Femur (tissue), 1 donor: ENCODE data around the gene CARS2.
"Not testable (repeated sequence)": the region's sequence is repeated elsewhere in the genome, so short reads cannot be mapped to it uniquely, and the experiment has no call there.

Experiments used
- DNase-seq: peaks from one replicate; pipeline ENCODE4 v3.0.0-alpha.2; 2017

The CARS2 gene

GRCh38 chr13:110705826-110706569, at the start of gene CARS2:
CARS2 (minus strand) TSS chr13:110706116; CDS start chr13:110706093, 23 bp downstream.
- DNase-seq, result peak; percentile 97

- no peak for DNase-seq
Observed at GRCh38 chr13:110748271-110748670, 42.4 kb upstream of the CARS2 start.

GRCh38 chr13:110746438-110746837, 40.5 kb upstream of the CARS2 start:
- DNase-seq, result no peak

- no peak for DNase-seq
Observed at GRCh38 chr13:110743687-110744086, 37.8 kb upstream of the CARS2 start.

GRCh38 chr13:110737555-110737954, 31.6 kb upstream of the CARS2 start:
- DNase-seq, result no peak

GRCh38 chr13:110734561-110734960, 28.6 kb upstream of the CARS2 start:
- no peak for DNase-seq

- DNase-seq, result no peak
Observed at GRCh38 chr13:110731072-110731471, 25.2 kb upstream of the CARS2 start.

GRCh38 chr13:110726726-110727125, 20.8 kb upstream of the CARS2 start:
- DNase-seq, result no peak

GRCh38 chr13:110726153-110726552, 20.2 kb upstream of the CARS2 start:
- not testable (repeated sequence) for DNase-seq

- no peak for DNase-seq
Observed at GRCh38 chr13:110723598-110723997, 17.7 kb upstream of the CARS2 start.

GRCh38 chr13:110722971-110723370, 17.1 kb upstream of the CARS2 start:
- DNase-seq, result no peak

- no peak for DNase-seq
Observed at GRCh38 chr13:110719036-110719710, 13.3 kb upstream of the CARS2 start.

GRCh38 chr13:110716247-110716515, 10.3 kb upstream of the CARS2 start:
- no peak for DNase-seq

GRCh38 chr13:110715395-110716246, 9.7 kb upstream of the CARS2 start:
- peak; percentile 99 for DNase-seq

GRCh38 chr13:110714797-110715394, 9.0 kb upstream of the CARS2 start:
- DNase-seq, result peak; percentile 83

GRCh38 chr13:110713981-110714796, 8.3 kb upstream of the CARS2 start:
- peak; percentile 71 for DNase-seq

- no peak for DNase-seq
Observed at GRCh38 chr13:110713642-110713952, 7.7 kb upstream of the CARS2 start, which contains the start of gene ING1. ING1 (plus strand) TSS chr13:110713700; CDS start chr13:110714150, 450 bp downstream.

- peak; percentile 100 for DNase-seq
Observed at GRCh38 chr13:110712849-110713641, 7.1 kb upstream of the CARS2 start.

- peak; percentile 96 for DNase-seq
Observed at GRCh38 chr13:110712081-110712848, 6.3 kb upstream of the CARS2 start.

GRCh38 chr13:110706570-110707372, 855 bp upstream of the CARS2 start:
- no peak for DNase-seq
